Endodermal cell (in vitro differentiated cells): ENCODE data around the gene PELI2. TPM values are rescaled to one million over a fixed set of nuclear protein-coding genes. Genes with fewer than 3 reads are reported as not detected.

Source experiments
- DNase-seq: peaks from one replicate; pipeline ENCODE4 v3.0.0-alpha.2; 2017
- H3K27ac ChIP-seq: 2 replicates; pipeline ENCODE4 v1.5.1; 2013; ENCODE audit warnings: mild to moderate bottlenecking, low read depth, low read length, moderate library complexity
- H3K27me3 ChIP-seq: 2 replicates; pipeline ENCODE4 v1.6.1; 2013; ENCODE audit warnings: mild to moderate bottlenecking, low read length, moderate library complexity; ENCODE audit not compliant: insufficient read depth, control insufficient read depth, poor library complexity, severe bottlenecking
- H3K36me3 ChIP-seq: 2 replicates; pipeline ENCODE4 v1.7.0; 2013; ENCODE audit warnings: mild to moderate bottlenecking, low read length, moderate library complexity; ENCODE audit not compliant: control insufficient read depth, insufficient read depth
- H3K4me1 ChIP-seq: one replicate; pipeline ENCODE4 v1.7.0; 2013; ENCODE audit warnings: low read length; ENCODE audit not compliant: control insufficient read depth, insufficient read depth
- H3K4me3 ChIP-seq: 2 replicates; pipeline ENCODE4 v1.5.1; 2013; ENCODE audit warnings: mild to moderate bottlenecking, low read length, moderate library complexity
- H3K9ac ChIP-seq: 2 replicates; pipeline ENCODE4 v1.6.1; 2013; ENCODE audit warnings: mild to moderate bottlenecking, low read length, moderate library complexity; ENCODE audit not compliant: poor library complexity, severe bottlenecking; ENCODE audit errors: extremely low read depth
- H3K9me3 ChIP-seq: 2 replicates; pipeline ENCODE4 v1.6.1; 2013; ENCODE audit warnings: mild to moderate bottlenecking, low read length, moderate library complexity; ENCODE audit not compliant: control insufficient read depth
- H3K27ac Mint-ChIP-seq: 2 replicates; pipeline ENCODE4 v1.8.0; 2020; ENCODE audit warnings: mixed read lengths
- H3K27me3 Mint-ChIP-seq: 2 replicates; pipeline ENCODE4 v1.8.0; 2021; ENCODE audit warnings: mild to moderate bottlenecking, mixed read lengths; ENCODE audit not compliant: insufficient read depth
- H3K36me3 Mint-ChIP-seq: 2 replicates; pipeline ENCODE4 v1.8.0; 2020; ENCODE audit warnings: low read depth, mixed read lengths
- H3K4me1 Mint-ChIP-seq: 2 replicates; pipeline ENCODE4 v1.8.0; 2020; ENCODE audit warnings: mixed read lengths
- H3K4me3 Mint-ChIP-seq: 2 replicates; pipeline ENCODE4 v1.8.0; 2020; ENCODE audit warnings: mild to moderate bottlenecking, moderate library complexity, mixed read lengths
- H3K9me3 Mint-ChIP-seq: 2 replicates; pipeline ENCODE4 v1.8.0; 2020; ENCODE audit warnings: mild to moderate bottlenecking, mixed read lengths
- CTCF ChIP-seq: fragments of 200-600 bp; sonication (generic); conservative IDR thresholded peaks from 2 replicates; pipeline ENCODE4 v1.5.0; 2021; ENCODE audit warnings: antibody characterized with exemption, mild to moderate bottlenecking
- WGBS, 2 experiments: methylation state at CpG; one replicate each; pipeline versions ENCODE4 v1.1.5 to v1.1.7; 2013; ENCODE audit warnings: missing lambda C conversion rate in 2 of 2, mixed read lengths in 1 of 2; ENCODE audit not compliant: insufficient coverage in 1 of 2, insufficient read length in 1 of 2; 5-methylcytosine and 5-hydroxymethylcytosine counted together
- total RNA-seq, 2 donors: library from RNA; stranded (reverse); fragmentation: NEBNext Ultra II Directional in 1 of 2; extraction: Animal tissue kit (Norgen Biotek cat#: 25700) in 1 of 2; gene quantifications; 2 replicates in 1 of 2; 3 replicates in 1 of 2; pipeline ENCODE4 v1.2.1, GENCODE V29; 2021

PELI2 gene
- total RNA-seq, 2 donors from 2014 or later = 5.9 to 8.1 TPM

GRCh38 chr14:56270921-56271320 is 152.7 kb downstream of the PELI2 start:
- H3K4me3 ChIP-seq = no peak overlapping the region
- no peak overlapping the region for H3K27ac ChIP-seq
- no peaks in the 10 kb centered on the region for H3K9me3 ChIP-seq
- DNase-seq = no peak
- H3K27ac Mint-ChIP-seq = no peak overlapping the region
- no peaks in the 10 kb centered on the region for H3K36me3 ChIP-seq
- TF ChIP-seq CTCF = no peak
- 88 to 89% methylated on average over 8 of the region's 8 CpGs for WGBS, 2 experiments
- peaks cover 2% of the 10 kb centered on the region for H3K36me3 Mint-ChIP-seq
- peaks cover 2% of the 10 kb centered on the region for H3K4me1 ChIP-seq
- H3K9me3 Mint-ChIP-seq = peaks cover 8% of the 10 kb centered on the region
- H3K4me1 Mint-ChIP-seq = peaks cover 6% of the 10 kb centered on the region
- no peak overlapping the region for H3K4me3 Mint-ChIP-seq
- H3K27me3 ChIP-seq = no peaks in the 10 kb centered on the region
- peaks cover 4% of the 10 kb centered on the region for H3K27me3 Mint-ChIP-seq
- no peak overlapping the region for H3K9ac ChIP-seq

GRCh38 chr14:56271970-56272369 is 153.8 kb downstream of the PELI2 start:
- Histone ChIP-seq H3K9me3 (peaks cover 9% of the 10 kb centered on the region), H3K36me3 (no peaks in the 10 kb centered on the region), H3K4me3 (no peak overlapping the region), H3K27ac (peak overlapping the region; percentile 27), H3K9ac (no peak overlapping the region), H3K4me1 (peaks cover 2% of the 10 kb centered on the region), H3K27me3 (no peaks in the 10 kb centered on the region)
- Mint-ChIP-seq H3K27ac (no peak overlapping the region), H3K4me3 (no peak overlapping the region), H3K36me3 (peaks cover 4% of the 10 kb centered on the region), H3K9me3 (peaks cover 18% of the 10 kb centered on the region), H3K27me3 (peaks cover 4% of the 10 kb centered on the region), H3K4me1 (peaks cover 6% of the 10 kb centered on the region)
- no peak for TF ChIP-seq CTCF
- no peak for DNase-seq
- 93 to 96% methylated on average over 5 of the region's 5 CpGs for WGBS, 2 experiments

GRCh38 chr14:56273155-56273554 is 154.9 kb downstream of the PELI2 start:
- DNase-seq = no peak
- Mint-ChIP-seq H3K9me3 (peaks cover 20% of the 10 kb centered on the region), H3K27me3 (peaks cover 4% of the 10 kb centered on the region), H3K4me3 (no peak overlapping the region), H3K4me1 (peaks cover 6% of the 10 kb centered on the region), H3K27ac (no peak overlapping the region), H3K36me3 (peaks cover 4% of the 10 kb centered on the region)
- H3K9me3 ChIP-seq = peaks cover 11% of the 10 kb centered on the region
- TF ChIP-seq CTCF = no peak
- no peak overlapping the region for H3K4me3 ChIP-seq
- 96 to 97% methylated on average over 3 of the region's 3 CpGs for WGBS, 2 experiments
- H3K27ac ChIP-seq = no peak overlapping the region
- no peak overlapping the region for H3K9ac ChIP-seq
- H3K27me3 ChIP-seq = no peaks in the 10 kb centered on the region
- H3K36me3 ChIP-seq = no peaks in the 10 kb centered on the region
- H3K4me1 ChIP-seq = peaks cover 2% of the 10 kb centered on the region
